Measurements from ENCODE around the gene SCP2.

DNA sequence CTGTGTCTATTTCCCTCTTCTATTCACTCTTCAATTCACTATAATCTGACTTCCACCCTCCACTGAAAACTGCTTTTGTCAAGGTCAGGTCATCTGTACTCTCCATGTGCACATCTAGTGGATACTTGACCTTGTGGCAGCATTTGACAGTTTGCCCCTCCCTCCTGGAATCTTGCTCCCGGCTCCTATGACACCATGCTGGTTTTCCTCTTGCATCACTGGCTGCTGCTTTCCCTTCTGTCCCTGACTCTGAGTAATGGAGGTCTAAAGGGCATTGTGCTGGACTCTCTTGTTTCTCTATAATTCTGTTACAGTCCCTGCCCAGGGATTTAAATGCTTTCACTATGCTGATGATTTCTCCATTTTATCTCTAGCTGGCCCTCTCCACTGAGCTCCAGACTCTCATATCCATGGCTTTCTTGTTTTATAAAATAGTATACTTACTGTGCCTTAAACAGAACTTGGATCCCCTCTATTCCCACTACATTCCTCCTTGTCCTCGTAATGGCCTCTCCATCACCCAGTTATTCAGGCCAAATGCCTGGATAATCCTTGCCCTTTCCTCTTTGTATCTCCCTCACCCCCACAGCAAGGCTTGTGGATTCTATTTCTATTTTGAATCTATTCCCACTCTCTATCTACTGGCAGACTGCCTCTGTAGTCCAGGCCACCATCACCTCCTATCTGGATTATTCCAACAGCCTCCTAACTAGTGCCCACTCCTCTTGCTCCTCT lies 98.1 kb downstream of the SCP2 start:
- TF ChIP-seq, protein P1, sequence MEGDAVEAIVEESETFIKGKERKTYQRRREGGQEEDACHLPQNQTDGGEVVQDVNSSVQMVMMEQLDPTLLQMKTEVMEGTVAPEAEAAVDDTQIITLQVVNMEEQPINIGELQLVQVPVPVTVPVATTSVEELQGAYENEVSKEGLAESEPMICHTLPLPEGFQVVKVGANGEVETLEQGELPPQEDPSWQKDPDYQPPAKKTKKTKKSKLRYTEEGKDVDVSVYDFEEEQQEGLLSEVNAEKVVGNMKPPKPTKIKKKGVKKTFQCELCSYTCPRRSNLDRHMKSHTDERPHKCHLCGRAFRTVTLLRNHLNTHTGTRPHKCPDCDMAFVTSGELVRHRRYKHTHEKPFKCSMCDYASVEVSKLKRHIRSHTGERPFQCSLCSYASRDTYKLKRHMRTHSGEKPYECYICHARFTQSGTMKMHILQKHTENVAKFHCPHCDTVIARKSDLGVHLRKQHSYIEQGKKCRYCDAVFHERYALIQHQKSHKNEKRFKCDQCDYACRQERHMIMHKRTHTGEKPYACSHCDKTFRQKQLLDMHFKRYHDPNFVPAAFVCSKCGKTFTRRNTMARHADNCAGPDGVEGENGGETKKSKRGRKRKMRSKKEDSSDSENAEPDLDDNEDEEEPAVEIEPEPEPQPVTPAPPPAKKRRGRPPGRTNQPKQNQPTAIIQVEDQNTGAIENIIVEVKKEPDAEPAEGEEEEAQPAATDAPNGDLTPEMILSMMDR (tag by site-specific recombination; IDR thresholded peaks at IDR 0.05) = no peak
- no peak for TF ChIP-seq IKZF3 (tag by site-specific recombination; IDR thresholded peaks at IDR 0.05)
- TF ChIP-seq ZXDB (tag by site-specific recombination; IDR thresholded peaks at IDR 0.05) = no peak
- no peak for TF ChIP-seq ZNF302 (tag by site-specific recombination; IDR thresholded peaks at IDR 0.05; ENCODE audit: low read depth)
- no peak for TF ChIP-seq ZBTB21 (tag by site-specific recombination; IDR thresholded peaks at IDR 0.05)
- no peak for TF ChIP-seq ZSCAN16 (tag by site-specific recombination; IDR thresholded peaks at IDR 0.05)
- no peak for TF ChIP-seq ZNF391 (tag by site-specific recombination; IDR thresholded peaks at IDR 0.05; ENCODE audit: borderline replicate concordance, low read depth)
- TF ChIP-seq ZNF184 (tag by site-specific recombination; IDR thresholded peaks at IDR 0.05) = no peak
- TF ChIP-seq, protein P2, sequence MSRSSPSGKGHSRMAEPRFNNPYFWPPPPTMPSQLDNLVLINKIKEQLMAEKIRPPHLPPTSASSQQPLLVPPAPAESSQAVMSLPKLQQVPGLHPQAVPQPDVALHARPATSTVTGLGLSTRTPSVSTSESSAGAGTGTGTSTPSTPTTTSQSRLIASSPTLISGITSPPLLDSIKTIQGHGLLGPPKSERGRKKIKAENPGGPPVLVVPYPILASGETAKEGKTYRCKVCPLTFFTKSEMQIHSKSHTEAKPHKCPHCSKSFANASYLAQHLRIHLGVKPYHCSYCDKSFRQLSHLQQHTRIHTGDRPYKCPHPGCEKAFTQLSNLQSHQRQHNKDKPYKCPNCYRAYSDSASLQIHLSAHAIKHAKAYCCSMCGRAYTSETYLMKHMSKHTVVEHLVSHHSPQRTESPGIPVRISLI (tag by site-specific recombination; IDR thresholded peaks at IDR 0.05) = no peak
- TF ChIP-seq, protein P3, sequence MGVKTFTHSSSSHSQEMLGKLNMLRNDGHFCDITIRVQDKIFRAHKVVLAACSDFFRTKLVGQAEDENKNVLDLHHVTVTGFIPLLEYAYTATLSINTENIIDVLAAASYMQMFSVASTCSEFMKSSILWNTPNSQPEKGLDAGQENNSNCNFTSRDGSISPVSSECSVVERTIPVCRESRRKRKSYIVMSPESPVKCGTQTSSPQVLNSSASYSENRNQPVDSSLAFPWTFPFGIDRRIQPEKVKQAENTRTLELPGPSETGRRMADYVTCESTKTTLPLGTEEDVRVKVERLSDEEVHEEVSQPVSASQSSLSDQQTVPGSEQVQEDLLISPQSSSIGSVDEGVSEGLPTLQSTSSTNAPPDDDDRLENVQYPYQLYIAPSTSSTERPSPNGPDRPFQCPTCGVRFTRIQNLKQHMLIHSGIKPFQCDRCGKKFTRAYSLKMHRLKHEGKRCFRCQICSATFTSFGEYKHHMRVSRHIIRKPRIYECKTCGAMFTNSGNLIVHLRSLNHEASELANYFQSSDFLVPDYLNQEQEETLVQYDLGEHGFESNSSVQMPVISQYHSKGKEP (tag by site-specific recombination; IDR thresholded peaks at IDR 0.05) = no peak
- TF ChIP-seq, protein P4, sequence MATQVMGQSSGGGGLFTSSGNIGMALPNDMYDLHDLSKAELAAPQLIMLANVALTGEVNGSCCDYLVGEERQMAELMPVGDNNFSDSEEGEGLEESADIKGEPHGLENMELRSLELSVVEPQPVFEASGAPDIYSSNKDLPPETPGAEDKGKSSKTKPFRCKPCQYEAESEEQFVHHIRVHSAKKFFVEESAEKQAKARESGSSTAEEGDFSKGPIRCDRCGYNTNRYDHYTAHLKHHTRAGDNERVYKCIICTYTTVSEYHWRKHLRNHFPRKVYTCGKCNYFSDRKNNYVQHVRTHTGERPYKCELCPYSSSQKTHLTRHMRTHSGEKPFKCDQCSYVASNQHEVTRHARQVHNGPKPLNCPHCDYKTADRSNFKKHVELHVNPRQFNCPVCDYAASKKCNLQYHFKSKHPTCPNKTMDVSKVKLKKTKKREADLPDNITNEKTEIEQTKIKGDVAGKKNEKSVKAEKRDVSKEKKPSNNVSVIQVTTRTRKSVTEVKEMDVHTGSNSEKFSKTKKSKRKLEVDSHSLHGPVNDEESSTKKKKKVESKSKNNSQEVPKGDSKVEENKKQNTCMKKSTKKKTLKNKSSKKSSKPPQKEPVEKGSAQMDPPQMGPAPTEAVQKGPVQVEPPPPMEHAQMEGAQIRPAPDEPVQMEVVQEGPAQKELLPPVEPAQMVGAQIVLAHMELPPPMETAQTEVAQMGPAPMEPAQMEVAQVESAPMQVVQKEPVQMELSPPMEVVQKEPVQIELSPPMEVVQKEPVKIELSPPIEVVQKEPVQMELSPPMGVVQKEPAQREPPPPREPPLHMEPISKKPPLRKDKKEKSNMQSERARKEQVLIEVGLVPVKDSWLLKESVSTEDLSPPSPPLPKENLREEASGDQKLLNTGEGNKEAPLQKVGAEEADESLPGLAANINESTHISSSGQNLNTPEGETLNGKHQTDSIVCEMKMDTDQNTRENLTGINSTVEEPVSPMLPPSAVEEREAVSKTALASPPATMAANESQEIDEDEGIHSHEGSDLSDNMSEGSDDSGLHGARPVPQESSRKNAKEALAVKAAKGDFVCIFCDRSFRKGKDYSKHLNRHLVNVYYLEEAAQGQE (tag by site-specific recombination; IDR thresholded peaks at IDR 0.05) = no peak
- TF ChIP-seq ZNF274 (IDR thresholded peaks at IDR 0.05; ENCODE audit: low read length) = no peak
- TF ChIP-seq ZNF274 (tag by site-specific recombination; IDR thresholded peaks at IDR 0.05; ENCODE audit: borderline replicate concordance) = no peak
- TF ChIP-seq, protein P5, sequence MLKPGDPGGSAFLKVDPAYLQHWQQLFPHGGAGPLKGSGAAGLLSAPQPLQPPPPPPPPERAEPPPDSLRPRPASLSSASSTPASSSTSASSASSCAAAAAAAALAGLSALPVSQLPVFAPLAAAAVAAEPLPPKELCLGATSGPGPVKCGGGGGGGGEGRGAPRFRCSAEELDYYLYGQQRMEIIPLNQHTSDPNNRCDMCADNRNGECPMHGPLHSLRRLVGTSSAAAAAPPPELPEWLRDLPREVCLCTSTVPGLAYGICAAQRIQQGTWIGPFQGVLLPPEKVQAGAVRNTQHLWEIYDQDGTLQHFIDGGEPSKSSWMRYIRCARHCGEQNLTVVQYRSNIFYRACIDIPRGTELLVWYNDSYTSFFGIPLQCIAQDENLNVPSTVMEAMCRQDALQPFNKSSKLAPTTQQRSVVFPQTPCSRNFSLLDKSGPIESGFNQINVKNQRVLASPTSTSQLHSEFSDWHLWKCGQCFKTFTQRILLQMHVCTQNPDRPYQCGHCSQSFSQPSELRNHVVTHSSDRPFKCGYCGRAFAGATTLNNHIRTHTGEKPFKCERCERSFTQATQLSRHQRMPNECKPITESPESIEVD (tag by site-specific recombination; IDR thresholded peaks at IDR 0.05) = no peak
